ENCODE data around the gene AZU1. TPM values are rescaled to one million over a fixed set of nuclear protein-coding genes. Genes with fewer than 3 reads are reported as not detected.

Gene AZU1
- polyA plus RNA-seq, 2 of the 4 experiments (the other 2 are of a cell fraction): 0.31 to 0.32 TPM

DNA sequence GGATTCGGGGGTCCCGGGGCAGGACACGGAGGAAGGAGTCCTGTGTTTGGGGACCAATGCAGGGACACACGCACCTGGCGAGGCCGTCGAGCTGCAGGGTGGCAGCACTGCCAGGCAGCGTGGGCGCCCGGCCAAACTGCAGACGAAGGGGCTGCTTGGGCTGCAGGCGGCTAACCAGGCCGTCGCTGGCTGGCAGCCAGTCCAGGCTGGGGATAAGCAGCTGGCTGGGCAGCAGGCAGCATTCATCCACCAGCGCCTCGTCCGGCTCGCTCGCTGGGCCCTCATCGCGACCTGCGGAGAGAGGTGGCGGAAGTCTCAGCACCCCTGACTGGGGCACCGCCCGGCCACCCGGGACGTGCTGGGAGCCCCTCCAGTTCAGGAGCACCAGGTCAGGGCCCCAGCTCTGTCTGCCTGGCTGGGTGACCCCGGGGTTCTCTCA, 43.3 kb downstream of the AZU1 start:
- no peak for TF ChIP-seq CHD4 (IDR thresholded peaks at IDR 0.05; ENCODE audit: borderline replicate concordance)
- peak in 1 of 2 experiments; percentile 24; a peak in 1 of 5 replicates for TF ChIP-seq JUN (IDR thresholded peaks at IDR 0.05)
- TF ChIP-seq TFCP2L1 (CRISPR knock-in tag; IDR thresholded peaks at IDR 0.05): no peak
- TF ChIP-seq RAD21 (conservative IDR thresholded peaks at IDR 0.05 in 1 of 2, IDR thresholded peaks at IDR 0.05 in 1 of 2): no peak
- TF ChIP-seq, protein P1, sequence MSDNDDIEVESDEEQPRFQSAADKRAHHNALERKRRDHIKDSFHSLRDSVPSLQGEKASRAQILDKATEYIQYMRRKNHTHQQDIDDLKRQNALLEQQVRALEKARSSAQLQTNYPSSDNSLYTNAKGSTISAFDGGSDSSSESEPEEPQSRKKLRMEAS (IDR thresholded peaks at IDR 0.05): 0 out of 2 replicates have a peak, but pooled peaks have one; percentile 30
- H3K9me3 ChIP-seq: no peaks in the 10 kb centered on the region
- no peak for ATAC-seq
- CTCF ChIA-PET: no interaction called here
- no peak overlapping the region for H3K4me3 ChIP-seq
- no peak for FAIRE-seq
- peaks cover 48% of the 10 kb centered on the region for H3K4me1 ChIP-seq
- DNase-seq (ENCODE audit: low read depth in 1 of 2, low spot score in 1 of 2): peak in 1 of 2 experiments; percentile 60
- WGBS (ENCODE audit: missing lambda C conversion rate): 59% methylated on average over 10 of the region's 28 CpGs
- POLR2A ChIA-PET: no interaction called here
- peak overlapping the region; percentile 81 to 95 for H3K27ac ChIP-seq
- peak overlapping the region; percentile 71 for H3K4me2 ChIP-seq

DNA sequence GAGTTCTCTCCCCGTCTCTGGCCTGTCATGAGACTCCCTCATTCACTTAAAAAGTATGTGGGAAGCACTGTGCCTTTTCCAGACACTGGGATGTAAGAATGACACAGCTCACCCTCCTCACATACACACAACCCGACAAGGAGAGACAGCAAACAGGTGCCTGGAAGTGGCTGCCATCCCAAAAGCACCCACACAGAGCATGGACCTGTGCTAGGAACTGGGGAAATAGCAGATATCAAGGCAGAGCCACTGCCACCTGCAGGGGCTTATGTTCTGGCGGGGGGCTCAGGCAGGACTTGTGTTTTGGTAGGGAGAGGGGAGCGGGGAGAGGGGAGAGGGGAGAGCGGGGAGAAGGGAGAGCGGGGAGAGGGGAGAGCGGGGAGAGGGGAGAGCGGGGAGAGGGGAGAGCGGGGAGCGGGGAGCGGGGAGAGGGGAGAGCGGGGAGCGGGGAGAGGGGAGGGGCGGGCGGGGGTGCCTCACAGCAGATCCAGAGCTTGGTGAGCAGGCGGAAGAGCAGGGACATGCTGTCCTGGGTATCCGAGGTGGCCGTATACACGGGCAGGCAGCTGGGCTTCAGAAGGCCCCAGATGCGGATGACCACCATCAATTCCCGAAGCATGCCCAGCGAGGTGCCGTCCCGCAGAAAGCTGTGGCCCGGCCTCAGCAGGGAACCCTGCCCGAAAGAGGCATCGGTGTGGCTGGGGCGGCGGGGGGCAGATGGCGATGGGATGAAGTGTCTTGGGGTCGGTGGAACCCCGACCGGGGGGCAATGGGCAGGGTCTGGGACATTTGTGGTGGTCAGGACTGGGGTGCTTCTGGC, 44.0 kb downstream of the AZU1 start:
- POLR2A ChIA-PET: no interaction called here
- CTCF ChIA-PET: interaction anchor here (1.3 kb wide), 1 partner anchor 15 kb away, joined by 6 read pairs; no protein-coding TSS in a partner anchor
- peak in 1 of 2 experiments; percentile 21; a peak in 2 of 6 replicates for ATAC-seq
- WGBS (ENCODE audit: missing lambda C conversion rate): 8% methylated on average over 2 of the region's 33 CpGs
- peak overlapping the region; percentile 95 to 98 for H3K27ac ChIP-seq
- H3K4me3 ChIP-seq: peak overlapping the region; percentile 42
- H3K4me1 ChIP-seq: peaks cover 48% of the 10 kb centered on the region
- FAIRE-seq: no peak
- no peaks in the 10 kb centered on the region for H3K9me3 ChIP-seq
- H3K4me2 ChIP-seq: peak overlapping the region; percentile 99
- DNase-seq (ENCODE audit: low read depth in 1 of 2, low spot score in 1 of 2): peak in 1 of 2 experiments; percentile 58
- TF ChIP-seq POLR2A (IDR thresholded peaks at IDR 0.05; ENCODE audit: low read length) (0 out of 2 replicates have a peak, but pooled peaks have one; percentile 18), FOXS1 (CRISPR knock-in tag; IDR thresholded peaks at IDR 0.05) (no peak), JUN (IDR thresholded peaks at IDR 0.05) (0 out of 5 replicates have a peak, but pooled peaks of 1 of the 2 experiments have one; percentile 8)

DNA sequence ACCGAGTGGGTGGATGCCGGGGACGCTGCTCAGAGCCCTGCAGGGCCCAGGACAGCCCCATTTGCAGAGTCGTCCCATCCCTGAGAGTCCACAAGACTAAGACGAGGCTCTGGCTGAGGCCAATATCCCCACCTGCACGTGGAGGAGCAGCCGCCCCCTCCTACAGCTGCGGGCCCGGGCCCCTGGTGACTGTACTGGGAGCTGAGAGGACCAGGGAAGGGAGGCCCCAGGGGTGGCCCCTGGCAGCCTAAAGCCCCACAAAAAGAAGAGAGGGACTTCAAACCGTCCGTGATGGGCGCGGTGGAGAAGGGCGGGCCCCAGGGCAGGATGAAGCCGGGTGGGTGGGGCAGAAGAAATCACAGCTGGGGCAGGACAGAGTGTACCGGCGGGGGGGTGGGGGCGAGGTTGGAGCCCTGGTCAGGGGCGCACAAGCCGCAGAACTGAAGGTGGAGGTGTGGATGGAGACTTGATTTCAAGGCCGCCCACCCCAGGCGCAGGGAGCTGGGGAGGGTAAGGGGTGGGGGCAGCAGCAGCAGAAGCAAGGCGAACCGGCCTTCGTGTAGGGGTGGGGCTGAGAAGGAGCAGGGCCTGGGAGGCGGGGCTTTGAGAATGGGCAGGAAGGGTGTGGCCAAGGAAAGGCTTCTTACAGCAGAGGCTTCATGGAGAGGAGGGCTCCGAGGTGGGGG, 44.8 kb downstream of the AZU1 start:
- H3K4me1 ChIP-seq: peaks cover 48% of the 10 kb centered on the region
- ChIA-PET POLR2A (no interaction called here), CTCF (interaction anchor here (1.3 kb wide), 1 partner anchor 16 kb away, joined by 6 read pairs; no protein-coding TSS in a partner anchor)
- FAIRE-seq: no peak
- no peaks in the 10 kb centered on the region for H3K9me3 ChIP-seq
- H3K4me2 ChIP-seq: peak overlapping the region; percentile 99
- peak in 1 of 2 experiments; percentile 93 for DNase-seq (ENCODE audit: low read depth in 1 of 2, low spot score in 1 of 2)
- 8% methylated on average over 5 of the region's 27 CpGs for WGBS (ENCODE audit: missing lambda C conversion rate)
- peak overlapping the region; percentile 95 to 98 for H3K27ac ChIP-seq
- TF ChIP-seq MYC (IDR thresholded peaks at IDR 0.05; ENCODE audit: borderline replicate concordance, low read length) (no peak), MAZ (IDR thresholded peaks at IDR 0.05; ENCODE audit: borderline replicate concordance, low read depth, low read length) (no peak)
- TF ChIP-seq, protein P2, sequence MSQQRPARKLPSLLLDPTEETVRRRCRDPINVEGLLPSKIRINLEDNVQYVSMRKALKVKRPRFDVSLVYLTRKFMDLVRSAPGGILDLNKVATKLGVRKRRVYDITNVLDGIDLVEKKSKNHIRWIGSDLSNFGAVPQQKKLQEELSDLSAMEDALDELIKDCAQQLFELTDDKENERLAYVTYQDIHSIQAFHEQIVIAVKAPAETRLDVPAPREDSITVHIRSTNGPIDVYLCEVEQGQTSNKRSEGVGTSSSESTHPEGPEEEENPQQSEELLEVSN (IDR thresholded peaks at IDR 0.05; ENCODE audit: borderline replicate concordance, low read depth): peak; percentile 33; the same call in 1 of the 2 replicates
- TF ChIP-seq, protein P1 (IDR thresholded peaks at IDR 0.05): peak; percentile 55; the same call in 1 of the 2 replicates
- ATAC-seq: peak; percentile 70 to 80
- H3K4me3 ChIP-seq: peak overlapping the region; percentile 42; the same call in 2 of the 3 replicates

DNA sequence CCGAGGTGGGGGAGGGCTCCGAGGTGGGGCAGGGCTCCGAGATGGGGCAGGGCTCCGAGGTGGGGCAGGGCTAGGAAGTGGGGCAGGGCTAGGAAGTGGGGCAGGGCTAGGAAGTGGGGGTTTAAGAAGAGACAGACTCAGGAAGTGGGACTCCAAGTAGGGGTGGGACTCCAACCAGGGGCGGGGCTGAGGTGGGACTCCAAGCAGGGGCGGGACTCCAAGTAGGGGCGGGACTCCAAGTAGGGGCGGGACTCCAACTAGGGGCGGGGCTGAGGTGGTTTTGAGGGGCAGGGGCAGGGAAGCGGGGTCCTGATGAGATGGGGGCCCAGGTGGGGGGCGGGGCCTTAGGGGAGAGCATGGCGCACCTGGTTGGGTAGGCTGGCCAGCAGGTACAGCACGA, 45.4 kb downstream of the AZU1 start:
- peak in 1 of 2 experiments; percentile 87 for DNase-seq (ENCODE audit: low read depth in 1 of 2, low spot score in 1 of 2)
- Histone ChIP-seq H3K9me3 (no peaks in the 10 kb centered on the region), H3K4me1 (peaks cover 48% of the 10 kb centered on the region), H3K27ac (peak overlapping the region; percentile 95 to 98; a peak in 5 of 6 replicates), H3K4me3 (no peak overlapping the region), H3K4me2 (peak overlapping the region; percentile 99; the same call in 1 of the 3 replicates)
- ATAC-seq: peak; percentile 42 to 67
- 83% methylated on average over 2 of the region's 13 CpGs for WGBS (ENCODE audit: missing lambda C conversion rate)
- TF ChIP-seq MAZ (IDR thresholded peaks at IDR 0.05; ENCODE audit: borderline replicate concordance, low read depth, low read length) (no peak), CBX8 (IDR thresholded peaks at IDR 0.05) (no peak), MYC (IDR thresholded peaks at IDR 0.05; ENCODE audit: borderline replicate concordance, low read length) (no peak)
- ChIA-PET CTCF (interaction anchor here (1.3 kb wide), 2 partner anchors 17 to 24 kb away, joined by 3 to 6 read pairs; no protein-coding TSS in a partner anchor), POLR2A (no interaction called here)
- FAIRE-seq: no peak
